Vagina (tissue), 2 donors: Measurements from ENCODE around the gene DUSP21.
"Not testable (repeated sequence)": the region's sequence is repeated elsewhere in the genome, so short reads cannot be mapped to it uniquely, and the experiment has no call there.

ENCODE experiments used
- POLR2A ChIP-seq, 2 donors: fragments of 450-650 bp; IDR thresholded peaks; one replicate each; pipeline ENCODE4 v1.6.1; 2017; ENCODE audit warnings: antibody characterized with exemption in 2 of 2, mild to moderate bottlenecking in 2 of 2, moderate library complexity in 2 of 2
- POLR2AphosphoS5 ChIP-seq, 2 donors: sonication (generic); formaldehyde crosslinking; IDR thresholded peaks; one replicate each; pipeline ENCODE4 v1.9.0; 2017; ENCODE audit warnings: antibody characterized with exemption in 2 of 2, mild to moderate bottlenecking in 2 of 2, low read depth in 1 of 2; ENCODE audit not compliant: insufficient read depth in 1 of 2

DNA sequence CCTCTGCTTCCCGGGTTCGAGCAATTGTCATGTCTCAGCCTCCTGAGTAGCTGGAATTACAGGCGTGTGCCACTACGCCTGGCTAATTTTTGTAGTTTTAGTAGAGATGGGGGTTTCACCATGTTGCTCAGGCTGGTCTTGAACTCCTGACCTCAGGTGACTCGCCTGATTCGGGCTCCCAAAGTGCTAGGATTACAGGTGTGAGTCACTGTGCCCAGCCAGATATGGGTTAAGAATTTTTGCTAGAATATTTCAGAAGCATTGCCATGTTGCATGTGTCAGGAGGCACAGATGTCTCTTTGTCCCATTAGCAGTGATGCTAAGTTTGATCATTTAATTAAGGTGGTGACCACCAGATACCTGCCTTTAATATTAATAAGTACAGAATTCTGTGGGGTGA lies 7.1 kb downstream of the DUSP21 start:
- not testable (repeated sequence) for TF ChIP-seq POLR2A (IDR thresholded peaks at IDR 0.05); POLR2AphosphoS5 (IDR thresholded peaks at IDR 0.05; ENCODE audit: insufficient read depth in 1 of 2, low read depth in 1 of 2)
